SW 1271 (cell line): ENCODE data around the gene PRKAG2.

Experiments
- DNase-seq, 2 experiments: peaks; one replicate each; lab custom pipeline; 2025; lab: John Stamatoyannopoulos, UW

The PRKAG2 gene

GRCh38 chr7:151724920-151725584, 151.9 kb downstream of the PRKAG2 start:
- DNase-seq = no peak

- no peak for DNase-seq
Measured at GRCh38 chr7:151724250-151724915, 152.5 kb downstream of the PRKAG2 start.

GRCh38 chr7:151723321-151723720, 153.6 kb downstream of the PRKAG2 start:
- no peak for DNase-seq

GRCh38 chr7:151722533-151722932, 154.4 kb downstream of the PRKAG2 start:
- no peak for DNase-seq

- no peak for DNase-seq
Measured at GRCh38 chr7:151721694-151722093, 155.2 kb downstream of the PRKAG2 start.

GRCh38 chr7:151721236-151721635, 155.7 kb downstream of the PRKAG2 start:
- no peak for DNase-seq

- DNase-seq = no peak
Measured at GRCh38 chr7:151720280-151720679, 156.6 kb downstream of the PRKAG2 start.

GRCh38 chr7:151719897-151720242, 157.0 kb downstream of the PRKAG2 start:
- DNase-seq = no peak

- no peak for DNase-seq
Measured at GRCh38 chr7:151719031-151719896, 157.7 kb downstream of the PRKAG2 start.

- no peak for DNase-seq
Measured at GRCh38 chr7:151717918-151718317, 159.0 kb downstream of the PRKAG2 start.

GRCh38 chr7:151717415-151717814, 159.5 kb downstream of the PRKAG2 start:
- DNase-seq = no peak

- no peak for DNase-seq
Measured at GRCh38 chr7:151716323-151716722, 160.6 kb downstream of the PRKAG2 start.

GRCh38 chr7:151715666-151716315, 161.1 kb downstream of the PRKAG2 start:
- no peak for DNase-seq

GRCh38 chr7:151714201-151714600, 162.7 kb downstream of the PRKAG2 start:
- DNase-seq = no peak

GRCh38 chr7:151712810-151713125, 164.1 kb downstream of the PRKAG2 start:
- no peak for DNase-seq

GRCh38 chr7:151711906-151712809, 164.8 kb downstream of the PRKAG2 start:
- no peak for DNase-seq

- DNase-seq = no peak
Measured at GRCh38 chr7:151711435-151711872, 165.5 kb downstream of the PRKAG2 start.

- DNase-seq = no peak
Measured at GRCh38 chr7:151710646-151711434, 166.1 kb downstream of the PRKAG2 start.

- no peak for DNase-seq
Measured at GRCh38 chr7:151710121-151710640, 166.7 kb downstream of the PRKAG2 start.
